Stimulated activated CD8-positive, alpha-beta memory T cell treated with anti-CD3 and anti-CD28 coated beads, Interleukin-15, amount 100 ng/mL, for 4 hours (primary cell): ENCODE measurements around the gene NHLH1.

Experiments used
- DNase-seq, 2 donors: peaks; one replicate each; pipeline ENCODE4 v3.0.0-alpha.2; 2020; ENCODE audit warnings: low read depth in 2 of 2

Gene NHLH1

DNA sequence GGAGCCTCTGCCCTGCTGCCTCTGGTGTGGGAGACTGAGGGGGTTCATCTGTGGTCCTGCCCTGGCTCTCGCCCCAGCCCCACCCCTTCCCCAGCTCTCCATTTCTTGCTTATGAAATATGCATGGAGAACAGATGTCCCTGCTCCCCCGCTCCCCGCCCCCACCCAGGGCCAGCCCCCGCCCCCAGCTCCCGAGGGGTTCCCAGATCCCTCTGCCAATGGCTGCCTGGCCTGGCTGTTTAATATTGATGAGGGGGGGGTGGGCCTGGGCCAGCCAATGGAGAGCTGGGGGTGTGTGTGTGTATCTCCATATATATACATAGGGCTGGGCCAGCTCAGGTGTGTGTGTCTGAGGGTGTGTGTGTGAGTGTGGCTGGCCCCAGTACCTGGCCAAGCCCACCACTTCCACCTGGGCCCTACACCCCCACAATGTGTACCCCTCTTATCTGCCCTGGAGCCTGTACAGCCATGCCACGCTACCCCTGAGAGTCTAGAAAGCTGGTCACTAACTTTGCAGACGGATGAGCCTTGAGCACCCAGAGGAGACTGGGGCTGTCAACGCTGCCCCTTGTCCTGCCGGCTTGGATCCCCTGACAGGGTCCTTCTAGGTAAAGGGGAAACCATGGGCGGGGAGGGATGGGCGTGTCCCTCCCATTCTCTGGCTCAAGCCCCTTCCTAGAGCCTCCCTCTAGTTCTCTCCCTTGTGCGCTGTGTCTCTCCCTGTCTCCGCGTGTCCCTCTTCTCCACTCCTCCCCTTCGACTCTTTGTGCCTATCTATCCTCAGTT is at the start of gene NHLH1:
TSS of gene NHLH1 (plus strand) at position 341 of the 785 bp plus-strand sequence. CDS start 3,661 bp downstream, outside the sequence.
- no peak for DNase-seq

GRCh38 chr1:160322831-160323230 is 44.0 kb upstream of the NHLH1 start:
- DNase-seq: no peak

DNA sequence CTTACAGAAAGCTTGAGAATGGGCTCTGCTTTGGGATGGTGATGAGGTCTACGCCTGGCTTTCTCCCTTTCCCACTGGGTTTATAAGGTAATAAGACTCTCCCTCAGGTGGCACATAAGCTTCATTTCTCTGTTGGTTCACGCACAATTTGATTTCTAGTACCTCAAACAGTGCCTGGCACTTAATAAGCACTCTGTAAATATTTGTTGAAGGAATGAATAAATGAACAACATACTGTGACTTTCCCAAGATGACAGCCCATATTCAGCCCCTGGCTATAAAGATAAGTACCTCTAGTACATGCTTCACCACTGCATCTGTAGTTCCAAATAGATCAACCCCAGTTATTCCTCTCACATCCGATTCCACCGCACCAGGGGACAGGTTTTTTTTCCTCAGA is 41.6 kb upstream of the NHLH1 start:
- no peak for DNase-seq

- DNase-seq: no peak
Observed at GRCh38 chr1:160326418-160326817, 40.5 kb upstream of the NHLH1 start.

GRCh38 chr1:160328184-160328583 is 38.7 kb upstream of the NHLH1 start:
- no peak for DNase-seq

- no peak for DNase-seq
Observed at GRCh38 chr1:160330119-160330518, 36.8 kb upstream of the NHLH1 start.

GRCh38 chr1:160332516-160332915 is 34.4 kb upstream of the NHLH1 start:
- no peak for DNase-seq

DNA sequence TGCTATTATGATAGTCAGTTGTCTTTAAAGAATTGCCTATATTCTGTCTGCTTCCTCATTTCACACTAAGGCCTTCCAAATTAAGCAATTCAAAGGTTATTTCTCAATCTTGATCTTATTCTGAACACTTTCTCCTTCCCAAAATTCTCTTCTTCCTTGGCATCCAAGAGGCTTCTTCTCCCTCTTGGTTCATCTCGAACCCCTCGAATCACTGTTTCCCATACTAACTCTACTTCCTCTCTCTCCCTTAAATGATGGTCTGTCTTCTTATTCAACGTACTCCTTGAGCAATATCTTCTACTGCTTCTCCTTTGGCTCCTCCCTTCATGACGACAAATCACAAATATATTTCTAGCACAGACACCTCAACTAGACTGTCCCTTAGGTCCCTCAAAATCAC is 28.3 kb upstream of the NHLH1 start:
- DNase-seq: no peak

- no peak for DNase-seq
Observed at GRCh38 chr1:160340146-160340545, 26.7 kb upstream of the NHLH1 start.

DNA sequence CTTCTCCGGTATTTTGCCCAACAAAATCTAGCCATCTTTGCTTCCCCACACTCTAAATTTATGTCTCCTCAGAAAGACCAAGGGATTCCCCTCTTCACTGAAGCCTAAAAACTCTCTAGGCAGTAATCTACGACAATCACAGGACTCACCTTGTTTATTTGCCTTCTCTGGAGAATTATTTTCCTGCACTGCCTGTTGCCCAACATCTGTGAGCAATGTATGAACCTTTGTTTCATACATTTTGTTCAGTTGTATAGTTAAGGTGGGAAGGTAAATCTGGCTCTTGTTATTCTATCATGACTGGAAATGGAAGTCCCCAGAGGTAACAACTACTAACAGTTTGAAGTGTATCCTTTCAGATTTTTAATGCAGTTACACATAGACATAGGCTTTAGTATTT is 26.0 kb upstream of the NHLH1 start:
- DNase-seq: no peak

DNA sequence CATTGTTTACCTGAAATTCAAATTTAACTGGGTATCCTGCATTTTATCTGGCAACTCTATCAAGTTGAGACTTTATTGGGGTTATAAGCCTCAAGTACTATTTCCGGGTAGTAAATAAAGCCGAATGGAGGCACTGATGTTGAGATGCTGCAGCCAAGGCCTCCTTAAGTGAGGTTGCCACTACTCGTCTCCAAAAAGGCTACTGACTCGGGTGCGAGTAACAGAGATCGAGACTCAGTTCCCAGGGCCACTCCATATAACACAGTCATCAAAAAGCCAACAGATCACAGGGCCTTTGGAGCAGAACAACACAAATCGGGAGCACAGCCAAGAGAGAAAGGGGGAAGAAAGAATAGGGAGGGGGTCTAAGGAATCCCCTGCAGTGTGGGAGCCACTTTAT is 24.3 kb upstream of the NHLH1 start:
- DNase-seq: no peak

DNA sequence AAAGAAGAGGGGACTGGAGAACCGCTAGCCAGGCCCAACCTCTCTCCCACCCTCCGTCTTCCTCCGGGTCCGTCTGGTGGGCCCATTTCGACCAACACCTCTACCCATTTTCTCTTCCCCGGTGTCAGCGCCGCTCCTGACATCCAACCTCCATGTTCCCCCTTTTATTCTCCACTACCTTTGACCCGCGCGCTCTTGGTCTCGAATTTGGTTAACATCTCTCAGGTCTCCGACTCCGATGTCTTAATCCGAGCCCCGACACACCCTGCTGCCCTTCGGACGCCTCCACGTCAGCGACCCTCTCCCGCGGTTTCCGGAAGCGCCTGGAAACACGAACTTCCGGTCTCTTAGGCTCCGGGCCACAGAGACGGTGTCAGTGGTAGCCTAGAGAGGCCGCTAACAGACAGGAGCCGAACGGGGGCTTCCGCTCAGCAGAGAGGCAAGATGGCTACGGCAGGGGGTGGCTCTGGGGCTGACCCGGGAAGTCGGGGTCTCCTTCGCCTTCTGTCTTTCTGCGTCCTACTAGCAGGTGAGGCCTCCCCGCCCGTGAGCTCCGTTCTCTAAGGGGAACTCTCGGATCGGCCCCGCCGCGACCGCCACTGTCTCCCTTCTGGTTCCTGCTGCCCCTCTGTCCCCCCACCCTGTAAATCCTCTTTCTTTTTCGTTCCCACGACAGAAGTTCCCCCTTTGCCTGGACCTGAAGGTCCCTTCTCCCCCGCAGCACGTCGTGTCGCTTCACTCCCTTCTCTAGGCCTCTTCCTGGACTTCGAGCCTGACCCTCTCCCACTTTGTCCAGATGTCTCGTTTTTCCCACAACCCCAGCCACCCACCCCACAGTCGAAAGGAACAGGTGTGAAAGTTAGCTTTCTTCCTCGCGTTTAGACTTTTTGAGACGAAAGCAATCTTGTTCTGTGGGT is 23.7 kb upstream of the NHLH1 start, which contains the start of the genes COPA and NCSTN:
TSS of gene COPA (minus strand) at position 298 of the 917 bp plus-strand sequence. CDS start at position 218, 80 bp downstream.
TSS of gene NCSTN (plus strand) at position 431 of the 917 bp plus-strand sequence. CDS start at position 445, 14 bp downstream.
- DNase-seq: peak; percentile 74 to 84

GRCh38 chr1:160344241-160344640 is 22.6 kb upstream of the NHLH1 start:
- no peak for DNase-seq

- DNase-seq: no peak
Observed at GRCh38 chr1:160344936-160345335, 21.9 kb upstream of the NHLH1 start.

DNA sequence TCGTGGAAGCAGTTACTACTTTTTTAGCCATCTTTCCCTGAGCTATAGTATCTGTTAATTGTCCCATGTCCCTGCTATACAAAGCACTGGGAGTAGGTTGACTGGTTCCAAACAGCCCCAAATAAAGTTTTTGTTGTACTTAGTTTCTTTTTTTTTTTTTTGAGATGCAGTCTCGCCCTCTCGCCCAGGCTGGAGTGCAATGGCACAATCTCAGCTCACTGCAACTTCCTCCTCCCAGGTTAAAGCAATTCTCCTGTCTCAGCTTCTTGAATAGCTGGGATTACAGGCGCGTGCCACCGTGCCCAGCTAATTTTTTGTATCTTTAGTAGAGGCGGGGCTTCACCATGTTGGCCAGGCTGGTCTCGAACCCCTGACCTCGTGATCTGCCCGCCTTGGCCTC is 20.4 kb upstream of the NHLH1 start:
- no peak for DNase-seq

DNA sequence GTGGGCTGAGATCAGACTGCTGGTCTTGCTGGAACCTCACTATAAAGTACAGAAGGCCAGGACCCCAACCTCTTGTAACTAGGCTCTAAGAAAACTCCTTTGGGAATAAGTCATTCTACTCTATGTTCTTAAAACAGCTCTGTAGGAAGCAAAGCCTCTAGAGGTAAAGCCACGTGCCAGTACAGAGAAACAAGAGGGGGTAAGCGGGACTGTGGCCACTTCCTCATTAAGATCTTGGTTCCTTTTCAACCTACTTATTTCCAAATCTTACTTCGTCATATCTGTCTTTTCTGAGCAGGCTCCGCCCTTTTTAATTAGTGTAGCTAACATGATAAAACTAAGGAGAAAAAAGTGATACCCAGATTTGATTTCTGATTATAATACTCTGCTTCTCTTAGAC is 19.9 kb upstream of the NHLH1 start:
- no peak for DNase-seq

GRCh38 chr1:160351629-160352028 is 15.2 kb upstream of the NHLH1 start:
- DNase-seq: no peak

DNA sequence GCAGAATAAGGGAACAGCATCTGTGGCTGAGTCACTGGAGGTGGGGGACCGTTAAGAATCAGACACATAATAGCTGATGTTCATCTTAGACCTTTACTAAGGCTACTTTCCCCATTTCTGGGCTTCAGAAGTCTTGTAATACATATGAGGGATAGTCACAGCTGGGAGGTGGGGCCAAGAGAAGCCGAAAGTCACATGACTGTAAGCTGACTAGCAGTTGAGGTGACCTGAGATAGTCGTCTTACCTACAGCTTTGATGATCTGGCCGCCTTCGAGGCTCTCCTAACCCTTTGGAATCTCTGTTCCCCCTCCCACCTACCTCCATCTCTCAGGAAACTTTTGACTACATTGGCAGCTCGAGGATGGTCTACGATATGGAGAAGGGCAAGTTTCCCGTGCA is 14.3 kb upstream of the NHLH1 start:
- no peak for DNase-seq

GRCh38 chr1:160353223-160353622 is 13.6 kb upstream of the NHLH1 start:
- DNase-seq: no peak

- DNase-seq: no peak
Observed at GRCh38 chr1:160354388-160354985, 12.4 kb upstream of the NHLH1 start.

- no peak for DNase-seq
Observed at GRCh38 chr1:160357286-160358002, 9.4 kb upstream of the NHLH1 start.

- no peak for DNase-seq
Observed at GRCh38 chr1:160358073-160358472, 8.8 kb upstream of the NHLH1 start.
